Stomach (tissue), 4 donors: ENCODE data around the gene MSI2.

ENCODE experiments used
- CTCF ChIP-seq, 7 experiments: fragments of 450-650 bp in 4 of 7; fragments of 200-600 bp in 3 of 7; sonication (generic) in 3 of 7; IDR thresholded peaks; one replicate each; pipeline ENCODE4 v1.5.1; 2016 to 2019; ENCODE audit warnings: antibody characterized with exemption in 7 of 7, control low read depth in 2 of 7, mild to moderate bottlenecking in 1 of 7
- EP300 ChIP-seq: sonication (generic); formaldehyde crosslinking; IDR thresholded peaks from one replicate; pipeline ENCODE4 v1.6.1; 2017; ENCODE audit warnings: antibody characterized with exemption
- POLR2A ChIP-seq, 4 donors: fragments of 450-650 bp; IDR thresholded peaks; one replicate each; pipeline ENCODE4 v1.6.1; 2016; ENCODE audit warnings: antibody characterized with exemption in 4 of 4, control low read depth in 2 of 4, mild to moderate bottlenecking in 1 of 4, moderate library complexity in 1 of 4
- POLR2AphosphoS5 ChIP-seq, 3 donors: sonication (generic); formaldehyde crosslinking; IDR thresholded peaks; one replicate each; pipeline ENCODE4 v1.6.1; 2016; ENCODE audit warnings: antibody characterized with exemption in 3 of 3

- no peak for TF ChIP-seq POLR2A (IDR thresholded peaks at IDR 0.05)
- TF ChIP-seq CTCF (IDR thresholded peaks at IDR 0.05), result no peak
- TF ChIP-seq POLR2AphosphoS5 (IDR thresholded peaks at IDR 0.05), result no peak
- no peak for TF ChIP-seq EP300
Measured at GRCh38 chr17:57714665-57715180, 458.4 kb downstream of the MSI2 start.
